K562 (cell line): ENCODE measurements around the gene CIB2. TPM values are rescaled to one million over a fixed set of nuclear protein-coding genes. Genes with fewer than 3 reads are reported as not detected.

ENCODE experiments used
- AFF1 ChIP-seq, 2 experiments: fragments of 450-650 bp; IDR thresholded peaks; 2 replicates each; pipeline ENCODE4 v1.6.1; 2018; ENCODE audit warnings: mild to moderate bottlenecking in 2 of 2, low read depth in 1 of 2; ENCODE audit not compliant: partially characterized antibody in 2 of 2
- ATF4 ChIP-seq: fragments of 450-650 bp; formaldehyde crosslinking; IDR thresholded peaks from 2 replicates; pipeline ENCODE4 v1.4.0; 2022; ENCODE audit warnings: mild to moderate bottlenecking, moderate library complexity
- CEBPG ChIP-seq, 3 experiments: fragments of 200-800 bp in 1 of 3; sonication (Bioruptor generic) in 1 of 3; sonication (generic) in 1 of 3; formaldehyde crosslinking in 1 of 3; IDR thresholded peaks in 2 of 3; conservative IDR thresholded peaks in 1 of 3; 2 replicates each; pipeline versions ENCODE4 v1.6.1 to v1.8.0; 2016 to 2022; ENCODE audit warnings: missing compliant biosample characterization in 2 of 3, missing genetic modification characterization in 2 of 3, mild to moderate bottlenecking in 1 of 3, missing genetic modification reagents in 1 of 3
- CHD1 ChIP-seq: fragments of 200-600 bp; sonication (generic); IDR thresholded peaks from one replicate; pipeline ENCODE4 v1.6.1; 2012; ENCODE audit warnings: mild to moderate bottlenecking, moderate library complexity, low read length, inconsistent platforms
- DPF2 ChIP-seq: fragments of 450-650 bp; IDR thresholded peaks from 2 replicates; pipeline ENCODE4 v1.6.1; 2016
- FIP1L1 ChIP-seq: fragments of 200-400 bp; formaldehyde crosslinking; IDR thresholded peaks from 2 replicates; pipeline ENCODE4 v1.6.1; 2018; ENCODE audit warnings: mild to moderate bottlenecking, low read depth, low read length; ENCODE audit not compliant: poor library complexity, severe bottlenecking
- HLTF ChIP-seq: fragments of 450-650 bp; IDR thresholded peaks from 2 replicates; pipeline ENCODE4 v1.6.1; 2016
- KAT8 ChIP-seq: fragments of 450-650 bp; IDR thresholded peaks from 2 replicates; pipeline ENCODE4 v1.6.1; 2016; ENCODE audit warnings: low read depth, mild to moderate bottlenecking
- LCOR ChIP-seq: sonication (generic); formaldehyde crosslinking; IDR thresholded peaks from 2 replicates; pipeline ENCODE4 v1.8.0; 2022; ENCODE audit warnings: mild to moderate bottlenecking, missing genetic modification reagents
- MXD1 ChIP-seq: fragments of 250-450 bp; sonication (Bioruptor Pico); IDR thresholded peaks from 2 replicates; pipeline ENCODE4 v1.8.0; 2021; ENCODE audit warnings: borderline replicate concordance, mild to moderate bottlenecking, moderate library complexity; ENCODE audit not compliant: poor library complexity, severe bottlenecking
- NCOA6 ChIP-seq: fragments of 450-650 bp; IDR thresholded peaks from 2 replicates; pipeline ENCODE4 v1.6.1; 2017; ENCODE audit warnings: mild to moderate bottlenecking
- NEUROD1 ChIP-seq: fragments of 150-350 bp; IDR thresholded peaks from 2 replicates; pipeline ENCODE4 v1.6.1; 2014; ENCODE audit warnings: borderline replicate concordance, low read length, low read depth; ENCODE audit not compliant: partially characterized antibody
- OTX1 ChIP-seq: fragments of 450-650 bp; formaldehyde crosslinking; IDR thresholded peaks from 2 replicates; pipeline ENCODE4 v1.4.0; 2022; ENCODE audit warnings: mild to moderate bottlenecking
- PPARD ChIP-seq: fragments of 250-450 bp; sonication (Bioruptor Pico); IDR thresholded peaks from 2 replicates; pipeline ENCODE4 v1.8.0; 2022; ENCODE audit warnings: inconsistent platforms, mild to moderate bottlenecking, moderate library complexity
- SMAD4 ChIP-seq: fragments of 250-450 bp; sonication (Bioruptor Pico); conservative IDR thresholded peaks from 2 replicates; pipeline ENCODE4 v1.8.0; 2021; ENCODE audit warnings: inconsistent platforms, mild to moderate bottlenecking, moderate library complexity
- TCF3 ChIP-seq: sonication (generic); formaldehyde crosslinking; IDR thresholded peaks from 2 replicates; pipeline ENCODE4 v1.4.0; 2020; ENCODE audit warnings: mild to moderate bottlenecking, missing genetic modification reagents
- XRCC5 ChIP-seq: fragments of 200-400 bp; formaldehyde crosslinking; IDR thresholded peaks from 2 replicates; pipeline ENCODE4 v1.6.1; 2017; ENCODE audit warnings: low read depth, mild to moderate bottlenecking, low read length
- ZKSCAN8 ChIP-seq: fragments of 200-800 bp; sonication (Bioruptor generic); IDR thresholded peaks from 2 replicates; pipeline ENCODE4 v1.6.1; 2016; ENCODE audit warnings: missing genetic modification characterization, missing compliant biosample characterization
- ZNF124 ChIP-seq: sonication (generic); formaldehyde crosslinking; IDR thresholded peaks from 2 replicates; pipeline ENCODE4 v1.8.1; 2022; ENCODE audit warnings: missing genetic modification reagents
- ZNF324 ChIP-seq: fragments of 250-450 bp; sonication (Bioruptor Pico); IDR thresholded peaks from 2 replicates; pipeline ENCODE4 v1.4.0; 2020; ENCODE audit warnings: mild to moderate bottlenecking
- ZNF41 ChIP-seq: fragments of 250-450 bp; sonication (Bioruptor Pico); conservative IDR thresholded peaks from 2 replicates; pipeline ENCODE4 v1.4.0; 2020; ENCODE audit warnings: mild to moderate bottlenecking
- polyA plus RNA-seq, 8 experiments: library from polyadenylated mRNA; depleted of rRNA in 4 of 8; stranded (reverse) in 5 of 8; unstranded in 3 of 8; fragments of >200 nt; fragmentation: Nextera tagmentation in 2 of 8; fragmentation: Illumina TruSeq in 1 of 8; extraction: Ambion mirVana in 2 of 8; extraction: Trizol in 1 of 8; gene quantifications; 2 replicates each; pipeline versions ENCODE4 v1.2.1 to v1.2.3, GENCODE V29; 2011 to 2014; ENCODE audit warnings: inconsistent platforms in 1 of 8, missing spikeins in 1 of 8
- total RNA-seq, 7 experiments: library from RNA; depleted of rRNA in 6 of 7; stranded (reverse); fragments of >200 nt in 6 of 7; fragmentation: Illumina TruSeq in 2 of 7; extraction: Trizol in 2 of 7; gene quantifications; 2 replicates each; pipeline versions ENCODE4 v1.2.1 to v1.2.3, GENCODE V29; 2011 to 2021; ENCODE audit warnings: low replicate concordance in 1 of 7
- TF ChIP-seq, protein P1 (sequence below): fragments of 450-650 bp; formaldehyde crosslinking; IDR thresholded peaks from 2 replicates; pipeline ENCODE4 v1.4.0; 2022; ENCODE audit warnings: missing genetic modification characterization

The CIB2 gene
- total and polyA plus RNA-seq, 9 of the 15 experiments (the other 6 are each of a cell fraction or from before 2014, with no cell fraction given): 1.5 to 37.4 (median 19.4) TPM

DNA sequence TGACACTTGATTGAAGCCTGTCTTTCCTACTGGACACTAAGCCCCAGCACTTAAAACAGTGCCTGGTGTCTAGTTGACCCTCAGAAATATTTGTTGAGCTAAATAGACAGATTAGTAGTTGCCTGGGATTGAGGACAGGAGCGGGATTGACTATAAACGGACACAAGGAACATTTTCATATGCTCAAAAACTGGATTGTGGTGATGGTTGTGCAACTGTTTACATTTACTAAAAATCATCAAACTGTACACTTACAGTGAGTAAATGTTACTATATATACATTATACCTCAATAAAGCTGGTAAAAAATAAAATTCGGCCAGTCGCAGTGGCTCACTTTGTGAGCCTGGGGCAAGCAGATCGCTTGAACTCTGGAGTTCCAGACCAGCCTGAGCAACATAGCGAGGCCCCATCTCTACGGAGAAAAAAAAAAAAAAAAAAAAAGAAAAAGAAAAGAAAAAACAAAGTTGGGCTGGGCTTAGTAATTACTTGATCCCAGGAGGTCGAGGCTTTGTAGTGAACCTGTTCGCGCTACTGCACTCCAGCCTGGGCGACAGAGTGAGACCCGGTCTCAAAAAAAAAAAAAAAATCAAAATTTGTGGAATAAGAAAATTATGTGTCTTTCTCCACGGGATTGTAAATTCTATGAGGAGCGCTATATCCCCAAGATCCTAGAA is 17.3 kb upstream of the CIB2 start (continued):
- TF ChIP-seq CHD1: peak; percentile 37
- no peak for TF ChIP-seq KAT8
- TF ChIP-seq ZNF41 (CRISPR knock-in tag): no peak
- TF ChIP-seq ZNF124 (CRISPR knock-in tag): no peak
- no peak for TF ChIP-seq ATF4 (CRISPR knock-in tag)
- TF ChIP-seq NCOA6: no peak
- TF ChIP-seq XRCC5: no peak
- no peak for TF ChIP-seq FIP1L1
- TF ChIP-seq TCF3: no peak
- no peak for TF ChIP-seq PPARD (CRISPR knock-in tag)
- TF ChIP-seq OTX1 (CRISPR knock-in tag): no peak
- TF ChIP-seq AFF1 (IDR thresholded peaks at IDR 0.05; ENCODE audit: low read depth in 1 of 2, partially characterized antibody in 2 of 2): peak in 1 of 2 experiments; percentile 49
- TF ChIP-seq ZKSCAN8 (CRISPR knock-in tag): no peak
- no peak for TF ChIP-seq LCOR
- no peak for TF ChIP-seq NEUROD1
- no peak for TF ChIP-seq CEBPG (CRISPR knock-in tag; IDR thresholded peaks at IDR 0.05)
- TF ChIP-seq CEBPG (tag; conservative IDR thresholded peaks at IDR 0.05 in 1 of 2, IDR thresholded peaks at IDR 0.05 in 1 of 2): peak in 1 of 2 experiments; percentile 22; a peak in 1 of 4 replicates
- peak; percentile 54 for TF ChIP-seq DPF2
- no peak for TF ChIP-seq MXD1 (CRISPR knock-in tag)
- TF ChIP-seq SMAD4 (CRISPR knock-in tag): no peak
- TF ChIP-seq HLTF: 0 out of 2 replicates have a peak, but pooled peaks have one; percentile 24
- TF ChIP-seq, protein P1, sequence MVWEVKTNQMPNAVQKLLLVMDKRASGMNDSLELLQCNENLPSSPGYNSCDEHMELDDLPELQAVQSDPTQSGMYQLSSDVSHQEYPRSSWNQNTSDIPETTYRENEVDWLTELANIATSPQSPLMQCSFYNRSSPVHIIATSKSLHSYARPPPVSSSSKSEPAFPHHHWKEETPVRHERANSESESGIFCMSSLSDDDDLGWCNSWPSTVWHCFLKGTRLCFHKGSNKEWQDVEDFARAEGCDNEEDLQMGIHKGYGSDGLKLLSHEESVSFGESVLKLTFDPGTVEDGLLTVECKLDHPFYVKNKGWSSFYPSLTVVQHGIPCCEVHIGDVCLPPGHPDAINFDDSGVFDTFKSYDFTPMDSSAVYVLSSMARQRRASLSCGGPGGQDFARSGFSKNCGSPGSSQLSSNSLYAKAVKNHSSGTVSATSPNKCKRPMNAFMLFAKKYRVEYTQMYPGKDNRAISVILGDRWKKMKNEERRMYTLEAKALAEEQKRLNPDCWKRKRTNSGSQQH (CRISPR knock-in tag): 0 out of 2 replicates have a peak, but pooled peaks have one; percentile 40
- no peak for TF ChIP-seq ZNF324 (CRISPR knock-in tag)
